ENCODE results near the gene UVRAG.

UVRAG gene

GRCh38 chr11:76141901-76142588, 327.0 kb downstream of the UVRAG start:
- Mint-ChIP-seq H3K27ac (no peak overlapping the region), H3K4me1 (no peaks in the 10 kb centered on the region), H3K36me3 (peaks cover 4% of the 10 kb centered on the region), H3K9me3 (no peaks in the 10 kb centered on the region), H3K27me3 (no peaks in the 10 kb centered on the region), H3K4me3 (no peak overlapping the region)
- DNase-seq, result no peak
- CTCF ChIA-PET, result interaction anchor here (1.6 kb wide), 1 partner anchor 11 kb away, joined by 3 read pairs; no protein-coding TSS in a partner anchor

- CTCF ChIA-PET, result interaction anchor here (1.6 kb wide), 1 partner anchor 9 kb away, joined by 3 read pairs; no protein-coding TSS in a partner anchor
- no peak for DNase-seq
- Mint-ChIP-seq H3K27me3 (no peaks in the 10 kb centered on the region), H3K4me1 (no peaks in the 10 kb centered on the region), H3K36me3 (peaks cover 4% of the 10 kb centered on the region), H3K9me3 (no peaks in the 10 kb centered on the region), H3K27ac (no peak overlapping the region), H3K4me3 (no peak overlapping the region)
Observed at GRCh38 chr11:76143274-76143673, 328.3 kb downstream of the UVRAG start.

- CTCF ChIA-PET, result interaction anchor here (2.5 kb wide), 1 partner anchor 250 kb away, joined by 9 read pairs; no protein-coding TSS in a partner anchor
- Mint-ChIP-seq H3K27ac (no peak overlapping the region), H3K4me1 (peaks cover 9% of the 10 kb centered on the region), H3K4me3 (no peak overlapping the region), H3K9me3 (no peaks in the 10 kb centered on the region), H3K27me3 (peaks cover 24% of the 10 kb centered on the region), H3K36me3 (no peaks in the 10 kb centered on the region)
- DNase-seq, result no peak
Observed at GRCh38 chr11:76147106-76147740, 332.2 kb downstream of the UVRAG start.

- Mint-ChIP-seq H3K27me3 (peaks cover 34% of the 10 kb centered on the region), H3K27ac (no peak overlapping the region)
- DNase-seq, result no peak
Observed at GRCh38 chr11:76148231-76148630, 333.2 kb downstream of the UVRAG start.

DNA sequence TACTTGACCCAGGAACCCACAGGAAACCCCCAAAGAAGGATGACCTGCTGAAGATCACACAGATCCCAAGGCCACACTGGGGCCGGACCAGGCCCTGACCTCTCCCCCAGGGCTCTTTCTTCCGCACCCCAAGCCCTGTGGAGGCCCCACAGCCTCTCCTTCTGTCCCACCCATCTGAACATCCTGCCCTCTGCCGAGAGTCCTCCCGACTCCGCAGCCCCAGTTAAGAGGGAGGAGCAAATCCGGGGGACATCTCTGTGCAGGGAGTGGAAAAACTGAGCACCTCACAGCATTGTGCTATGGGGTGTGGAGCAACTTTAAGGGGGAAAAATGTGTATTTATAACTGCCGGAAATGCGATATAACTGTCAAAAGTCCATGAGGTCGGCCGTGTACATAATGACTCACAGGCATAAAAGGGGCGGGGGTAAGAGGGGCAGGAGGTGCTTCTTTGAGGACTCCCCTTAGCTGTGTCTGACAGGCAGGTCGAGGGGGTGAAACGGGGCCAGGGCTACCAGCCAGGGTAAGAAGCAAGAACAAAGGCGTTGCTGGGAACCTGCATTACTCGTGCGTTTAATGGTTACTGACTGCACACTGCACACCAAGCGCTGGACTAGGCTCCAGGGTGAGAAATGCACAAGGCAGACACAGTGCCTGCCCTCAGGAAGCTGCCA, 334.1 kb downstream of the UVRAG start:
- CTCF ChIA-PET, result interaction anchor here (1.1 to 2.6 kb wide), 2 partner anchors 250 to 252 kb away, joined by 4 to 14 read pairs; no protein-coding TSS in a partner anchor
- H3K9me3 Mint-ChIP-seq, result no peaks in the 10 kb centered on the region
- no peak for DNase-seq
- no peak overlapping the region for H3K27ac Mint-ChIP-seq
- H3K36me3 Mint-ChIP-seq, result no peaks in the 10 kb centered on the region
- H3K4me3 Mint-ChIP-seq, result no peak overlapping the region
- peaks cover 40% of the 10 kb centered on the region for H3K27me3 Mint-ChIP-seq
- peaks cover 24% of the 10 kb centered on the region for H3K4me1 Mint-ChIP-seq

More at GRCh38 chr11:76148231-76148630, 333.2 kb downstream of the UVRAG start:
- H3K4me1 Mint-ChIP-seq, result peaks cover 19% of the 10 kb centered on the region
- no peak overlapping the region for H3K4me3 Mint-ChIP-seq
- H3K9me3 Mint-ChIP-seq, result no peaks in the 10 kb centered on the region
- CTCF ChIA-PET, result interaction anchor here (2.6 kb wide), 1 partner anchor 251 kb away, joined by 14 read pairs; no protein-coding TSS in a partner anchor
- H3K36me3 Mint-ChIP-seq, result no peaks in the 10 kb centered on the region

DNA sequence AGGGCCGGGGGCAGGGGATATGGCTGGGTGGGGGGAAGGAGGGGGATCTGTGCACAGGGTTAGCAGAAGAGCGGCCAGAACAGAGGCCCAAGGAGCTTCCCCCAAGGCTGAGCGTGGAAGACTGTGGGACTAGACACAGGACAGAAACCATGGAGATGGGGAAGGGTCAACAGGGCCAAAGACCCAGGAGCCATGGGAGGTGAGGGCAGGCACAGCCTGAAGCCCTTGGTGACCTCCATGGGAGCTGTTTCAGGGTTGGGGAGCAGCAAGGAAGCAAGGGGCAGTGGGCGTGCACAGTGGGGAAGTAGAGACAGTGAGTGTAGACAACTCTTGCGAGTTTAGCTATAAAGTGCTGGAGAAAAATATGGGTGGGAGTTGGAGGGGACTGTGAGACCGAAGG, 334.7 kb downstream of the UVRAG start:
- no peak overlapping the region for H3K27ac Mint-ChIP-seq
- CTCF ChIA-PET, result interaction anchor here (1.0 to 2.6 kb wide), 3 partner anchors 9 to 253 kb away, joined by 3 to 14 read pairs (median 4); no protein-coding TSS in a partner anchor
- no peak overlapping the region for H3K4me3 Mint-ChIP-seq
- peaks cover 46% of the 10 kb centered on the region for H3K27me3 Mint-ChIP-seq
- H3K4me1 Mint-ChIP-seq, result peaks cover 24% of the 10 kb centered on the region
- no peaks in the 10 kb centered on the region for H3K9me3 Mint-ChIP-seq
- no peaks in the 10 kb centered on the region for H3K36me3 Mint-ChIP-seq
- no peak for DNase-seq

DNA sequence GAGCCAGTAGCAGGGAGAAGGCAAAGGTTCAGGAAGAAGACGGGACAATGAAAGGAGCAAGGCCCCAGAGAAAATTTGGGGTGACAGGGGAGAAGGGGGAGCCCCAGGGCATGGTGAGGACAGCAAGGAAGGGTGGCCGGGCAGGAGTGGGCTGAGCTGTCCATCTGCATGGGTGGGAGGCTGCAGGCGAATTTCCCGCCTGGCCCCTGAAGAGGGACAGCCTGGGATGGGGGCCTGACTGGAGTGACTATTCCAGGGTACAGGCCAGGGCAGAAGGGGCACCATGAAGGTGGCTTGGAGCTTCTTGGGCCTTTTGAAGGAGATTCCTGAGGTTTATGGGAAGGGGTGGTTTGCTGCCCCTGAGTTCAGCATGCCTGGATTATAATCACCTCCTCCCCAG, 335.1 kb downstream of the UVRAG start:
- H3K4me3 Mint-ChIP-seq, result no peak overlapping the region
- H3K27ac Mint-ChIP-seq, result no peak overlapping the region
- H3K27me3 Mint-ChIP-seq, result peaks cover 46% of the 10 kb centered on the region
- no peaks in the 10 kb centered on the region for H3K9me3 Mint-ChIP-seq
- H3K4me1 Mint-ChIP-seq, result peaks cover 24% of the 10 kb centered on the region
- no peak for DNase-seq
- no peaks in the 10 kb centered on the region for H3K36me3 Mint-ChIP-seq
- CTCF ChIA-PET, result interaction anchor here (1.0 to 2.6 kb wide), 4 partner anchors 9 to 253 kb away, joined by 3 to 14 read pairs (median 4); no protein-coding TSS in a partner anchor

GRCh38 chr11:76151556-76152085, 336.6 kb downstream of the UVRAG start:
- CTCF ChIA-PET, result interaction anchor here (0.8 to 3.2 kb wide), 28 partner anchors 9 to 445 kb away, joined by 3 to 91 read pairs (median 4); no protein-coding TSS in a partner anchor
- no peaks in the 10 kb centered on the region for H3K9me3 Mint-ChIP-seq
- no peak overlapping the region for H3K4me3 Mint-ChIP-seq
- DNase-seq, result no peak
- H3K27me3 Mint-ChIP-seq, result peaks cover 58% of the 10 kb centered on the region
- H3K4me1 Mint-ChIP-seq, result peaks cover 24% of the 10 kb centered on the region
- no peak overlapping the region for H3K27ac Mint-ChIP-seq
- no peaks in the 10 kb centered on the region for H3K36me3 Mint-ChIP-seq

GRCh38 chr11:76152086-76152681, 337.2 kb downstream of the UVRAG start:
- DNase-seq, result peak; percentile 88
- Mint-ChIP-seq H3K4me3 (peak overlapping the region; percentile 45), H3K4me1 (peaks cover 24% of the 10 kb centered on the region), H3K27ac (no peak overlapping the region), H3K9me3 (no peaks in the 10 kb centered on the region), H3K27me3 (peaks cover 64% of the 10 kb centered on the region), H3K36me3 (no peaks in the 10 kb centered on the region)
- CTCF ChIA-PET, result interaction anchor here (0.6 to 3.2 kb wide), 31 partner anchors 9 to 446 kb away, joined by 3 to 91 read pairs (median 4); no protein-coding TSS in a partner anchor

- H3K4me1 Mint-ChIP-seq, result peaks cover 24% of the 10 kb centered on the region
- H3K4me3 Mint-ChIP-seq, result peak overlapping the region; percentile 45
- DNase-seq, result peak; percentile 30
- CTCF ChIA-PET, result interaction anchor here (0.6 to 3.2 kb wide), 25 partner anchors 8 to 447 kb away, joined by 3 to 91 read pairs (median 4); no protein-coding TSS in a partner anchor
- H3K36me3 Mint-ChIP-seq, result no peaks in the 10 kb centered on the region
- no peaks in the 10 kb centered on the region for H3K9me3 Mint-ChIP-seq
- no peak overlapping the region for H3K27ac Mint-ChIP-seq
- H3K27me3 Mint-ChIP-seq, result peaks cover 65% of the 10 kb centered on the region
Observed at GRCh38 chr11:76152741-76153570, 337.9 kb downstream of the UVRAG start.

DNA sequence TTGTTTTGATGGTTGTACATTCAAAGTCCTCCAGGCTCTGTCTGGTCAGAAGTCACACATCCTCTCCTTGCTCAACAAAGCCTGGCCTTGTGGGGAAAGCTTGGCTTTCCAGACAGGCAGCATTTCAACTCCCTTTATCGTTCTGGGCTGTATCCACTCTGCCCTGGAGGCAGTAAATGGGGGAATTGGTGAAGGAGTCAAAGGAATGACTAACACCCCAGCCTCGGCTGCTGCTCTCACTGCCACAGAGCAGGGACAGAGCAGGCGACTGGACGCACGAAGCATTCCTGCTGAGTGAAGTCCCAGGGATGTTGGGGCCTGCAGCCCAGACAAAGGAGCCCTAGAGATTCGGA, 338.5 kb downstream of the UVRAG start:
- H3K27me3 Mint-ChIP-seq, result peaks cover 68% of the 10 kb centered on the region
- H3K9me3 Mint-ChIP-seq, result no peaks in the 10 kb centered on the region
- H3K27ac Mint-ChIP-seq, result no peak overlapping the region
- peak; percentile 7 for DNase-seq
- H3K4me3 Mint-ChIP-seq, result no peak overlapping the region
- peaks cover 24% of the 10 kb centered on the region for H3K4me1 Mint-ChIP-seq
- CTCF ChIA-PET, result interaction anchor here (2.2 to 3.2 kb wide), 2 partner anchors 259 to 351 kb away, joined by 16 to 91 read pairs; no protein-coding TSS in a partner anchor
- H3K36me3 Mint-ChIP-seq, result no peaks in the 10 kb centered on the region

DNA sequence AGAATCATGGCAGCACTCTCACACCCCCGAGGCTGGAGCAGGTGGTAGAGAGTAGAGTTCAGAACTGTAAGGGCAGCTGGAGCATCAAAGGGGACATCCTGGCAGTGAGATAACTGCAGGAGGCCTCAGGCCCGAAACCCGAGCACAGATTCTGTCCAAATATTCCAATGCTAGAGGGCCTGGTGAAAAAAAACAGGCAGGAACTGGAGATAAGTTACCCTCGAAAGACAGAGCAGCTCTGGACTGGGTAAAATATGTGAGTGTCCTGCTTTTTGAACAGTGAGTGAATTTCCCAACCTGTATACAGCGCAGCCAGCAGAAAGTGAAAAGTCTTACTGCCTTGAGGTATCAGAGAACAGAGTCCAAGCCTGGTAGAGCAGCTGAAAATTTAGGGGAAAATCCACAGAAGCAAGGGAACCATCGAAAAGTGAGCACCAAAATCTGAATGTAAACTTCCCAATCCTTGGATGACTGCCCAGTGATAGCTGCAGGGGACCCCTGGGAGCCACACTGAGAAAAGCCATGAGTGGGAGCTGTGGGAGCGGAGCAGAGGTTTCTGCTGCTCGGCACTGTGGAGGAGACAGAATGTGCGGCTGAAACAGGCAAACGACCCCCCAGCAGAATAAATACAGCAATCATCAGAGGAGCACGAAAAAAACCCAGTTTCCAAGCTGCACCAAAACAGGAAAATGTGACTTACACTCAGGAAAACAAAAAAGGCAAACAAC, 340.7 kb downstream of the UVRAG start:
- Mint-ChIP-seq H3K36me3 (no peaks in the 10 kb centered on the region), H3K27ac (no peak overlapping the region), H3K27me3 (peaks cover 56% of the 10 kb centered on the region), H3K4me3 (no peak overlapping the region), H3K9me3 (no peaks in the 10 kb centered on the region), H3K4me1 (peaks cover 24% of the 10 kb centered on the region)
- peak; percentile 4 for DNase-seq
- CTCF ChIA-PET, result interaction anchor here (0.6 to 1.2 kb wide), 3 partner anchors 138 to 558 kb away, joined by 3 read pairs; no protein-coding TSS in a partner anchor
